Natural killer cell (primary cell): ENCODE data around the gene NXN. TPM values are rescaled to one million over a fixed set of nuclear protein-coding genes. Genes with fewer than 3 reads are reported as not detected.
A peak's percentile ranks its signal among the peaks of the same experiment; 100 is the strongest.

Experiments used
- ATAC-seq, 3 donors: fragments of 150-1000 bp in 2 of 3; fragments of 200-7000 bp in 1 of 3; cut with Tn5 transposase; 1 replicate in 1 of 3; 2 replicates in 2 of 3; pipeline ENCODE4 v1.10.0; 2021; ENCODE audit warnings: mild to moderate bottlenecking in 2 of 3, moderate library complexity in 2 of 3
- DNase-seq, 2 donors: peaks; one replicate each; pipeline versions ENCODE4 v3.0.0 to v3.0.0-alpha.2; 2013 to 2021; ENCODE audit warnings: mixed read lengths in 1 of 2
- H3K27ac ChIP-seq: one replicate; pipeline ENCODE4 v1.5.1; 2013; ENCODE audit warnings: mild to moderate bottlenecking, low read length
- H3K27me3 ChIP-seq: one replicate; pipeline ENCODE4 v1.6.1; 2013; ENCODE audit warnings: low read length; ENCODE audit not compliant: control insufficient read depth, insufficient read depth
- H3K36me3 ChIP-seq: one replicate; pipeline ENCODE4 v1.6.1; 2013; ENCODE audit warnings: low read length; ENCODE audit not compliant: control insufficient read depth, insufficient read depth
- H3K4me1 ChIP-seq: one replicate; pipeline ENCODE4 v1.6.1; 2013; ENCODE audit warnings: low read length; ENCODE audit not compliant: control insufficient read depth, insufficient read depth
- H3K4me3 ChIP-seq: one replicate; pipeline ENCODE4 v1.5.1; 2013; ENCODE audit warnings: low read length
- H3K9me3 ChIP-seq: one replicate; pipeline ENCODE4 v1.6.1; 2013; ENCODE audit warnings: low read length; ENCODE audit not compliant: control insufficient read depth, insufficient read depth
- H3K27ac Mint-ChIP-seq, 2 donors: one replicate each; pipeline ENCODE4 v1.8.0; 2022; ENCODE audit warnings: mild to moderate bottlenecking in 2 of 2, mixed read lengths in 2 of 2, moderate library complexity in 1 of 2
- H3K27me3 Mint-ChIP-seq, 2 donors: one replicate each; pipeline ENCODE4 v1.8.0; 2022; ENCODE audit warnings: low read depth in 2 of 2, mixed read lengths in 2 of 2
- H3K36me3 Mint-ChIP-seq: one replicate; pipeline ENCODE4 v1.8.0; 2022; ENCODE audit warnings: mixed read lengths
- H3K4me1 Mint-ChIP-seq, 2 donors: one replicate each; pipeline ENCODE4 v1.8.0; 2022; ENCODE audit warnings: mixed read lengths in 2 of 2
- H3K4me3 Mint-ChIP-seq: one replicate; pipeline ENCODE4 v1.8.0; 2022; ENCODE audit warnings: mild to moderate bottlenecking, moderate library complexity, mixed read lengths
- H3K9me3 Mint-ChIP-seq, 2 donors: one replicate each; pipeline ENCODE4 v1.8.0; 2022; ENCODE audit warnings: mixed read lengths in 2 of 2
- CTCF ChIP-seq: fragments of 200-600 bp; IDR thresholded peaks from one replicate; pipeline ENCODE4 v1.8.0; 2022; ENCODE audit warnings: antibody characterized with exemption
- WGBS: methylation state at CpG from one replicate; pipeline ENCODE4 v1.1.7; 2013; ENCODE audit warnings: missing lambda C conversion rate; ENCODE audit not compliant: insufficient coverage; 5-methylcytosine and 5-hydroxymethylcytosine counted together
- intact Hi-C: fragments of 100-400 bp; cut with micrococcal nuclease; formaldehyde crosslinking; loops from one replicate; pipeline ENCODE4 v1.14.2; 2022
- total RNA-seq, 4 donors: library from RNA; stranded (reverse); fragments of 120-200 nt in 1 of 4; gene quantifications; one replicate each; pipeline versions ENCODE4 v1.2.3 to v1.2.4, GENCODE V29; 2013 to 2022

NXN gene
- total RNA-seq, 3 donors from 2014 or later (not counting 1 experiment from before 2014, with no cell fraction given) = 0.14 to 0.55 TPM; not detected in 1

GRCh38 chr17:1021147-1021546, 41.6 kb upstream of the NXN start:
- ATAC-seq (no peak), DNase-seq (no peak)
- WGBS = 97% methylated on average over 17 of the region's 17 CpGs
- Mint-ChIP-seq H3K27me3 (no peaks in the 10 kb centered on the region), H3K27ac (no peak overlapping the region), H3K4me3 (no peak overlapping the region), H3K4me1 (peaks cover 6 to 16% of the 10 kb centered on the region in 2 donors), H3K9me3 (no peaks in the 10 kb centered on the region), H3K36me3 (no peaks in the 10 kb centered on the region)
- Histone ChIP-seq H3K36me3 (no peaks in the 10 kb centered on the region), H3K27me3 (no peaks in the 10 kb centered on the region), H3K4me1 (no peaks in the 10 kb centered on the region), H3K27ac (no peak overlapping the region), H3K4me3 (no peak overlapping the region), H3K9me3 (no peaks in the 10 kb centered on the region)
- intact Hi-C loops = no loop called here
- TF ChIP-seq CTCF = no peak

- DNase-seq (no peak), ATAC-seq (no peak)
- H3K27ac ChIP-seq = no peak overlapping the region
- H3K9me3 ChIP-seq = no peaks in the 10 kb centered on the region
- H3K4me1 Mint-ChIP-seq = peaks cover 6% of the 10 kb centered on the region in 2 donors
- WGBS = 86% methylated on average over 10 of the region's 10 CpGs
- peak overlapping the region; percentile 22 to 38 for H3K27ac Mint-ChIP-seq
- H3K9me3 Mint-ChIP-seq = no peaks in the 10 kb centered on the region
- H3K4me1 ChIP-seq = no peaks in the 10 kb centered on the region
- no peaks in the 10 kb centered on the region for H3K36me3 Mint-ChIP-seq
- intact Hi-C loops = no loop called here
- H3K27me3 ChIP-seq = no peaks in the 10 kb centered on the region
- H3K36me3 ChIP-seq = no peaks in the 10 kb centered on the region
- no peak for TF ChIP-seq CTCF
- H3K4me3 Mint-ChIP-seq = no peak overlapping the region
- no peak overlapping the region for H3K4me3 ChIP-seq
- no peaks in the 10 kb centered on the region for H3K27me3 Mint-ChIP-seq
These were observed 39.9 kb upstream of the NXN start for GRCh38 chr17:1019451-1019850.

- no peak overlapping the region for H3K27ac ChIP-seq
- DNase-seq = no peak
- Mint-ChIP-seq H3K4me3 (no peak overlapping the region), H3K36me3 (no peaks in the 10 kb centered on the region), H3K9me3 (no peaks in the 10 kb centered on the region), H3K27ac (no peak overlapping the region), H3K27me3 (no peaks in the 10 kb centered on the region), H3K4me1 (peaks cover 6% of the 10 kb centered on the region in 2 donors)
- no peaks in the 10 kb centered on the region for H3K9me3 ChIP-seq
- H3K36me3 ChIP-seq = no peaks in the 10 kb centered on the region
- no peak for TF ChIP-seq CTCF
- ATAC-seq = no peak
- no peaks in the 10 kb centered on the region for H3K4me1 ChIP-seq
- no peaks in the 10 kb centered on the region for H3K27me3 ChIP-seq
- no peak overlapping the region for H3K4me3 ChIP-seq
- WGBS = 97% methylated on average over 10 of the region's 11 CpGs
- intact Hi-C loops = no loop called here
These were observed 39.0 kb upstream of the NXN start for GRCh38 chr17:1018547-1018946.

- ATAC-seq (no peak), DNase-seq (no peak)
- Mint-ChIP-seq H3K36me3 (no peaks in the 10 kb centered on the region), H3K9me3 (no peaks in the 10 kb centered on the region), H3K4me1 (no peaks in the 10 kb centered on the region), H3K4me3 (no peak overlapping the region), H3K27me3 (no peaks in the 10 kb centered on the region), H3K27ac (no peak overlapping the region)
- no peak overlapping the region for H3K4me3 ChIP-seq
- peaks cover 37% of the 10 kb centered on the region for H3K36me3 ChIP-seq
- H3K27me3 ChIP-seq = no peaks in the 10 kb centered on the region
- H3K27ac ChIP-seq = no peak overlapping the region
- intact Hi-C loops = no loop called here
- no peaks in the 10 kb centered on the region for H3K9me3 ChIP-seq
- WGBS = 92% methylated on average over 9 of the region's 9 CpGs
- TF ChIP-seq CTCF = no peak
- H3K4me1 ChIP-seq = no peaks in the 10 kb centered on the region
These were observed 34.1 kb upstream of the NXN start for GRCh38 chr17:1013729-1014090.
